HL-60/S4 treated with phorbol 12-myristate 13-acetate at 8.2 ng/mL for 4 days and 3 days (cell line): ENCODE data around the gene ADAT1.

Experiments
- in situ Hi-C: fragments of 300-500 bp; cut with MboI; formaldehyde crosslinking; loops from 2 replicates; pipeline ENCODE4 v1.15.0; 2022; ENCODE audit warnings: low sequenced_read_pairs

The ADAT1 gene

DNA sequence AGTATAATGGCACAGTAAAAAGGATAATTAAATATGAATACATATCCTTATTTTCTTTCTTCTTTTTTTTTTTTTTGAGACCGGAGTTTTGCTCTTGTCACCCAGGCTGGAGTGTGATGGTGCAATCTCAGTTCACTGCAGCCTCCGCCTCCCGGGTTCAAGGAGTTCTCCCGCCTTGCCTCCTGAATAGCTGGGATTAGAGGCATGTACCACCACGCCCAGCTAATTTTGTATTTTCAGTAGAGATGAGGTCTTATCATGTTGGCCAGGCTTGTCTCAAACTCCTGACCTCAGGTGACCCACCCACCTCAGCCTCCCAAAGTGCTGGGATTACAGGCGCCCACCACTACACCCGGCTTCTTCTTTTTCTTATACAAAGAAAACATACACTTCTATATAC is 44.9 kb downstream of the ADAT1 start:
- in situ Hi-C loops, result no loop called here

DNA sequence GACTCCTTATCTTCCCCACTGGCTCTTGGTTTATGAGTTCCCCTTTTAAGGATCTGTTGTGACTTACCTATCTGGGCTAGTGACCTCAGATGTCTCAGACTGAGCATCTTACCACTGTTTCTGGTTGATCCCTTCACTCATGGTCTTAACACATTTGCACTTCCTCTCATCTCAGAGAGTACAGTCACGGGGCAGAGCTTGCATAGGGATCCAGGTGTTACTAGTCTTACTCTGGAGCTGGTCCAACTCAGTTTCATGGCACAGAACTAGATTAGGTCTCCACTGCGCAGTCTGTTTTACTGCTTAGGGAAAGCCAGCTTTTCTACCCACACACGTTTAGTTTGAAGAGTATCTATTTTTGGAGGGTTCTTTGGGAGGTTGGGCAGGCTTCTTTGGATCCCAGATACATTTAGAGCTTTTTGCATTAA is 46.7 kb downstream of the ADAT1 start:
- in situ Hi-C loops, result no loop called here

DNA sequence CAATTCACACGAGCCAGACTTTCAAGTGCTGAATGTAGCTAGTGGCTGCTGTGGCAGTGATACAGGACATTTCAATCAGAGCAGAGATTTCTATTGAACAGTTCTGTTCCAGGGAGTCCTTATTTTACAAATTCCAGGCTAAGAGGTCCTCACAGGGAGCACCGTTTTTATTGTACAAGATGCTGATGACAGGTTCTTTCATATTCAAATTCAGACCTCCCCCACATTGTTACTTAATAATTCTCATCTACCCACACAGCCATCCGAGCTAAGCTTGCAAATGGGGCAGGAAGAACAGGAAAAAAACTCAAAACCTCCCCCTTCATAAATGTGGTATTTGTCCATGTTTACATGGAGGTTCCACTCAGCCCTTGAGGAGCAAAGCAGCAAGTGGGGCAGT is 47.1 kb downstream of the ADAT1 start:
- in situ Hi-C loops, result no loop called here

DNA sequence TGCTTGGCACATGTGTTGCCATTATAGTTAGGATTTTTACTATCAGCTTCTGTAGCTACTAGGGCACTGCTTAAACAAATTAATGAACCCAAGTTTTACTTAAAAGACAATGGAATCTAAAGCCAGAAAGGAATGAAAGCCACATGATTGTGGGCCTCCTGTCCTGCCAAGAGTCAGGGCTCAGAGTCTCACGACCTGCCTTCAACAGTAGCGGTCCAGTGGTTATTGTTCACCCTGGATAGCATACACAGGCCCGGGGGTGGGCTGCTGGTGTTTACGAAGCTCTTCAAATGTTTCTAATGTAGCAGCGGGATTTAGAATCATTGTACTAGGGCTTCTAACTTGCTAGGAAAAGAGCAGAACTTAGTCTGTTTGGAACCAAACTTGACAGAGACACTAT is 49.1 kb downstream of the ADAT1 start:
- in situ Hi-C loops, result no loop called here

DNA sequence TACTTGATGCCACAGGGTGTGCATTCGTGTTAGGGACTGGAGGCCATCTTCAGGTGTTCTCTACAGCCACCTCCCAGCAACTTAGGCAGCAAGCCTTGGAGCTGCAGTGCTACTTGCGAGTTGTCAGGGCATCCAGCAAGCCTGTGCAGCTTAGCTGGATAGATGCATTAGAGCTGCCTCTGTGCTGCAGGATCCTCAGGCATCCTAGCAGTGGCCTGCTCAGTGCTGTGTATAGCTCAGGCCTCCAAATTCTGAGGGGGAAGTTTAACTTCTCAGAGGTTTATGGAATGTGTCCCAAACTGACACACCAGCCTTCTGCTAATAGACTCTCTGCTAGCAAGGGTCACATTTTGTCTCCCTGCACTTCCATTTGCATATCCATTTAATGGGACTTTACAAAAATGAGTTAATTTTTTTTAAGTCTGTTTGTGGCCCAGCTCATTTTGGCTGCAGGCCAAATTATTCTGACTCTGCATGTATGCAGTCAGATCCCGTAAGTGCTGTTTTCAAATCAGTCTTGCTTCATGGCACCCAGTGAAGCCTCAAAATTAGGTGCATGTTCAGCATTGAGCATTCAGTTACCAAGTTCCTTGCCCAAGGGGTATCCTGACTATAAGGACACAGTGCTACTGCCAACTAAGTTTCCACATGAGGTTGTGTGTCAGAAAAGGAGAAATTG is 50.1 kb downstream of the ADAT1 start:
- in situ Hi-C loops, result no loop called here

DNA sequence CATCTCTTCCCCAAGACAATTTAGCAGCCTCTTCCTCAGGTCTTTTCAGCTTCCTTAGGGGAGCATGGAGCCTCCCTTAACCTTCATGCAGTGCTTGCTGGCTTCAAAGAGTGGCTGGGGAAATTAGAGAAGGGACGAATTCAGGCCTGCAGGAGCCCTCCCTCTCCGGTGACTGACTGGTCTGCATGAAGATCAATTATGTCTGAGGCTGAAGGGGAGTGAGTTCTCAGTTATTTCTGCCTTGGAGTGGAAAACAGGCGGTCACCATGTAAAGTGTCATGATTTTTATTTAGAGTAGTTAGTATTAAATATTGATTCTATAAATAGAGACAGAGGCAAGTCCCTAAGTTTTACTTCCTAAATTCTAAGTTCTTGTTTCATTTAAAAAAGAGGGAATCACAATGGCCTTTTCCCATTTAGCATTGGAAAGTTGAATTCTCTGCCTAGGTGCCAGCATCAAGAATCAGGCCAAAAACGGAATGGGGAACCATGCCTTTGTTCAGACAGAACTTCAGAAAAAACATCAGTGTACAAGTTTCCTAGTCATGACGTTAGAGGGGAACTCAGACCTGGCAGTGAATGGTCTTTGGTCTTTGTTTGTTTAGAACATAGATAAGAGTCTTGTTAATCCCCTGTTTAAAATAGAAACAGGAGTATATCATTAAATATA is 52.5 kb downstream of the ADAT1 start:
- in situ Hi-C loops, result no loop called here

DNA sequence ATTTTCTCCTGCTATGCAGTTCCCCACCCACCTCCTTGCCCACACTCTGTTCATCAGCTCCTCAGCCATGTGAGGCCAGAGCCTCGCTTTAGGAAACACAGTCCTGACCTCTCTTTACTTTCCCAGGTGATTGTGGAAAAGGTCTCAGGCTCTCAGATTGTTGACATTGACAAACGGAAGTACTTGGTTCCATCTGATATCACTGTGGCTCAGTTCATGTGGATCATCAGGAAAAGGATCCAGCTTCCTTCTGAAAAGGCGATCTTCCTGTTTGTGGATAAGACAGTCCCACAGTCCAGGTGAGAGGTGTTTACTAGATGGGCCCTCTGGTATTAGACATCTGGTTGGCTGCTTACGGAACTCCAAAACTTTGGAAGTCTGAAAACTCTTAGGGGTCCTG is 55.2 kb downstream of the ADAT1 start:
- in situ Hi-C loops, result no loop called here

DNA sequence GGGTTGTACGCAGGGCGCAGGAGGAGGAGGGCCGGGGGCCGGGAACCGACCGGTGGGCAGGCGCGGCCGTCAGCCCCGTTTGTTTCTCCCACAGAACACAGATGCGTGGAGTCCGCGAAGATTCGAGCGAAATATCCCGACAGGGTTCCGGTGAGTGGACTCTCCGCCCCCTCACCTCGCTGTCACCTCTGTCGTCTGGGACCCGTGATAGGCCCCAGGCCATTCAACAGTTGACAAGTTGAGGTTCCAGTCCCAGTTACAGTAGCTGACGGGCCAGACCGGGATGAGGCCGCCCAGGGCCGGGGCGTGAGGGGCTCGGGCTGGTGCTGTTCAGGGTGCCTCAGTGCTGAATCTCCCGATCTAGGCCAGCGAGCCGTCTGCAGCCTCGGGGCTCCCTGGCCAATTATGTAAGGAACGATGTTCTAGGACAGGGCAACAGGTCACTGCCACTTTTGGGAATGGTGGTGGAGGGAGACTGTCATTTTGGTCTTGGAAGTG is 56.3 kb downstream of the ADAT1 start:
- in situ Hi-C loops, result no loop called here

DNA sequence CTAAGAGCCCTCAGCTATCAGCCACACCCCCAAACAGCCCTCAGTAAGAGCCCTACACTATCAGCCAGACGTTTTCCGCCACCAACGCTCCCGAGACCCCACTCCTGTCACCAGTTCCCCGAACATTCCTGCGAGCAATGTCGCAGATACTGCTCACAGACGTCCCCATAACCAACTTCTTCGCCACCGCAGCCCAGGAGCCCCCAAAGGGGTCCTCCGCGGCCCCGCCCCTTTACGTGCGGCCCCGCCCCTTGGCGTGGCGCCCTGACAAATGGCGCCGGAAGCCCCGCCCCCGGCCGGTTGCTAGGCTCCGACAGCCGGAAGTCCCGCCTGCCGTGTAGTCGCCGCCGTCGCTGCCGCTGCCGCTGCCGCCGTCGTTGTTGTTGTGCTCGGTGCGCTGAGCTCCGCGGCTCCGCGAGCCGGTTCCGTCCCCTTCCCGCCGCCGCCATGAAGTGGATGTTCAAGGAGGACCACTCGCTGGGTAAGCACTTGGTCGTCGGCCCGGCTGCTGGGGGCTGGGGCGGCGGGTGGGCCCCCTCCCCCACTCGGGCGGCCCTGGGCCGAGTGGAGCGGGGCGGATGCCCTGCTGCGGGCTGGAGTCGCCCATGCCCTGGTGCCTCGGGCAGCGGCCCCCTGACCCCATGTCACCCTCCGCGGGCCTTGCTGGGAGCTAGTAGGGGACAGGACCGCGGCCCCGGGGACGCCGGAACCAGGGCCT is 56.9 kb downstream of the ADAT1 start, which contains the start of gene GABARAPL2:
GABARAPL2 (plus strand) TSS at position 340 of the 718 bp plus-strand sequence; CDS start at position 448, 108 bp downstream.
- in situ Hi-C loops, result no loop called here

DNA sequence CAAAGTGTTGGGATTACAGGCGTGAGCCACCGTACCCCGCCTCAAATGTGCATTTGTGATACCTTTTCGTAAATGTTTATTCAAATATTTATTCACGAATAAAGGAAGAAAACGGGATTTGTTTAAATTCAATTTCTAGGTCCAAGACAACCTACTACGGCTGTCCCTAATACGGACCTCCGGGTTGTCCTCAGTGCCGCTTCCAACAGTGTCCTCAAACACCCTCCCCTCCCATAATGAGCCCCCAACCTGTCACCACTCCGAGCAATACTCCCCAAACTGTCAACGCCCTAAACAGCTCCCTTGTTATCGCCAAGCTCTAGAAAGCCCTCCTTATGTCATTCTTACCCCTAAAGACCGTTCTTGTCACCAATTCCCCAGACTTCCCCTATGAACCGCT is 57.4 kb downstream of the ADAT1 start:
- in situ Hi-C loops, result no loop called here

DNA sequence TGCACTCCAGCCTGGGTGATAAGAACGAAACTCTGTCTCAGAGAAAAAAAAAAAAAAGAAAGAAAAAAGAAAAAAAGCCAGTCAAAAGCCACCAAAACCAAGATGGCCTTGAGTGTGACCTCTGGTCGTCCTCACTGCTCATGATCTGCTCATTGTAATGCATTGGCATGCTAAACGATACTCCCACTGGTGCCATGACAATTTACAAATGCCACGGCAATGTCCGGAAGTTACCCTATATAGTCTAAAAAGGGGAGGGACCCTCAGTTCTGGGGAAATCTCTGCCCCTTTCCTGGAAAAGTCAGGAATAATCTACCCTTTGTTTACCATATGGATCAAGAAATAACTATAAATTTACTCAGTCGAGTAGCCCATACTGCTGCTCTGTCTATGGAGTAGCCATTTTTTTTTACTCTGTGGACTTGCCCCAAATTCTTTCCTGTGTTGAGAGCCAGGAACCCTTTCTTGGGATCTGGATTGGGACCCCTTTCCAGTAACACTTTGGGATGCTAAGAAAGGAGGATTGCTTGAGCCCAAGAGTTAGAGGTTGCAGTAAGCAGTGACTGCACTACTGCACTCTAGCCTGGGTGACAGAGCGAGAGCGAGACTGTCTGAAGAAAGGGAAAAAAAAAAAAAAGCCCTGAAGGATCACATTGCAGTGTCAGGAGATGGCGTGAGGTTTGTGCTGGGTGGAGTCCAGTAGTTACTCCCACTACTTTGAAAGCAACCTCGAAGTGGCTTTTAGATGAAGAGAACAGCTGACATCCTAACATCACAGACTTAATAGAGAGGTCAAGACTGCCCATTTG is 63.3 kb downstream of the ADAT1 start:
- in situ Hi-C loops, result no loop called here

DNA sequence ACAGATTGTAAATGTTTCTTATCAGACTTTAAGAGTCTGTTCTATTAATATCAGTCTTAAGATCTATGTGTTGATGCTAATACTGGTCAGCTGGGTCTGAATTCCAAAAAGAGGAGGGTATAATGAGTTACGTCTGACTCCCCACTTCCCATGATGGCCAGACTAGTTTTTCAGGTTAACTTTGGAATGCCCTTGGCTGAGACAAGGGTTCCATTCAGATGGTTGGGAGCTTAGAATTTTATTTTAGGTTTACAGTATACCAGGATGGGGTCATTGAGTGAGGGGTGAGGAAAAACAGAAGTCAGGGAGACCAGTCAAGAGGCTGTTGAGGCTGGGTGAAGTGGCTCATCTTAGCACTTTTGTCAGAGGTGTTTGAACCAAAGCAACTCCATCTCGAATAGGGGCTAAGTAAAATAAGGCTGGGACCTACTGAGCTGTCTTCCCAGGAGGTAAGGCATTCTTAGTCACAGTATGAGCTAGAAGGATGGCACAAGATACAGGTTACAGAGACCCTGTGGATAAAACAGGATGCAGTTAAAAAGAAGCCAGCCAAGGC is 64.2 kb downstream of the ADAT1 start:
- in situ Hi-C loops, result no loop called here

DNA sequence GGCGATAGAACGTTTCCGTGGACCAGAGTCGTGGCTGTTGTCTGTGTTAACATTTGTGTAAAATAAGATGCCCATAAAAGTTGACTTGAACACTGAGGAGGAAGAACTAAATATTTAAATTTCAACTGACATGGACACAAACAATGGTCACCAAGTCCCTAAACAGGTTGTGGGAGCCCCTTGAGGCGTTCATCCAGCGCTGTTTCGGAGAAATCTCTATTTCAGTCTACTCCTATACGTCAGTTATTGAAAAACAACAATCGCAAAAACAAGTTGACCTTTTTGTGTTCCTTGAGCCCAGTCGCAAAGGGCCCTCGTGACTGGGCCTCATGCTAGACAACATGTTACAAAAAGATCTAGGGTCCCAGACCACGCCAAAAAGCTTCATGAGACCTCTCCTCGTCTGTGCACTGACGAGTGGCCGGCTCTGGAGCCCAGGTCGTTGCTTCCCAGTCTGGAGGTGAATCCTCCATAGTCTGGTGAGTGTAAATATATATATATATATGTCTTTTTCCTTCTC is 66.6 kb downstream of the ADAT1 start:
- in situ Hi-C loops, result no loop called here

DNA sequence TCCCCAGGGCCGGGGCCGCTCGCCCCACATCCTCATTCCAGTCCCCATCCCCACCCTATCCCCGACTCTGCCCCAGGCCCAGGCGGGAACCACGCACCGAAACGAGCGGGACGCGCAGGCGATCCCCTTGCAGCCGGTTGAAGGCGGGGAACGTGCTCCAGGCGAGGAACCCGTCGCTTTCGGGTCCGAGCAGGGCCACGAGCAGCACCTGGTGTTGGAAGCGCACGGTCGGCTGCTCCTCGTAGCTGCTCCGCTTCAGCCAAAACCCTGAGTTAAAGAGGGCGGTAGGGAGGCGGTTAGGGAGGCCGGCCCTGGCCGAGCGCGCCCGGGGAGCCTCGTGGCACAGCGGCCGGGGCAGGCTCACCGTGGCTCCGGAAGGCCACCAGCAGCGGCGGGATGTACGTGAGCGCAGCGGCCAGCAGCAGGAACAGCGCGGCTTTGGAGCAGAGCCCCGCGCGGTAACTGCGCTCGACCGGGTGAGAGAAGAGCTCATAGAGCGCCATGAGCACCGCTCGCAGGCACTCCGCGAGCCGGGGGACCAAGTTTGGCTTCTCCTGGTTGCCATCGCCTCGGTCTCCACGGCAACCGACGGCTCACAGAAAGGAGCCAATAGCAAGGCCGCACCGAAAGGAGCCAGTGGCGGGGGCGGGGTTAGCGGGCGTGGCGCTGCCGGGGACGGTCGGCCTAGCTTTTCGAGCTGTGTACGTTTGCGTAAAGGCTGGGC is 67.2 kb downstream of the ADAT1 start, which contains the start of gene TMEM231:
TMEM231 (minus strand) TSS at position 546 of the 724 bp plus-strand sequence; CDS start at position 503, 43 bp downstream.
- in situ Hi-C loops, result no loop called here

DNA sequence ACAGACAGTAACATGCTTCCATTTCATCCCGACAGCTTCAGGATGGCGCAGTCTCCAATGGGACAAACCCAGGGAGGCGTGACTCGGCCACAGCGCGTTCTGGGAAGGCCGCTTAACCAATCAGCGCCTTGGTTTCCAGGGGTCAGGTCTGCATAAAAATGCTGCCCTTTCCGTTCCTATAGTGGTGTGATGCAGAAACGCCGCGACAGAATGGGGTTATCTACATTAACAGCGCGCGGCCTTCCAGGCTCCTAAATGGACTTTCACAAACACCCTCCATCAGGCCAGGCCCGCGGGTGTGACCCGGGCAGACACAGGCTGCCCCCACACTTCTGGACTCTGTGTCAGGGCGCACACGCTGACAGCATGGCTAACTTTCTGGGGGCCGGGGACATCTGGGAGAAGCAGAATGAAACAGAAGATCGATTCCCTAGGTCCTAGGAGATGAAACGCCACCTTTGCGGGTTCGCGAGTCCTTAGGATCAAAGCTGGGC is 67.8 kb downstream of the ADAT1 start:
- in situ Hi-C loops, result no loop called here

DNA sequence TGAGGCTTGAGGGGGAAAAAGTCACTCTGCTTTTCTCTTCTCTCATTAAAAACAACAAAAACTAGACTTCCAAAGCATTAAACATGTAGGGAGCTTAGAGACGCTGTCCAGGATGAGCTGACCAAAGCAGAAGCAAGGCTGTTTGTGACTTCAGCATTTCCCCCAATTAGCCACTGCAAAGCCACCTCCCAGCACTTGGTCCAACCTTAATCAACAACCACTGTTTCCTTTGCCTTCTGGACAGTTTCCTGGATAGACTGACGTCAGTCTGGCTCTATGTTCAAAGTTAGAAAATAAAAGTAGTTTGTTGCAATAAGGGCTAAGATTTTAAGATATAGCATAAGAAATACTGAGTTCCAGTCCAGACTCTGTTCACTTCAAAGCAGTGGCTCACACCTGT is 70.1 kb downstream of the ADAT1 start:
- in situ Hi-C loops, result no loop called here

DNA sequence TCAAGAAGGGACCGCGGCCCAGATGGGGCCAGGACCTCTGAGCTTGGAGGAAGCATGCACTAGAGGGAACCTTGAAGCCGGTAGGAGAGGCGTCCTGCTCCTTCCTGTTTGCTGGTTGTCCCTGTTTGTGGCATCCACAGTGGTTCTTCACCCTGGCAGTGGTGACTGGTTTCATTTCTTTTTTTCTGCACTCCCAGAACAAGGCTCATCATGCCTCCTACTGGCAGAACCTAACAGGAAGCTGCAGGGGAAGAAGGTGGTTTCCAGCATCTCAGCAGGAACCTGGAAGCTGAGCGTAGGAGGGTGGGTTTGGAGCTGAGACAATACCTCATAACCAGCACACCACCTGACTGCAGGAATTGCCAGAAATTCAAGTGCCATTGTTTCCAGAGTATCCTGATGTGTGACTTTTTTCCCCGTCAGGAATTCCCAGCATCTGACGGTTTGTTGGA is 72.8 kb downstream of the ADAT1 start:
- in situ Hi-C loops, result no loop called here
